ENCODE data around the gene DNTT.
A peak's percentile ranks its signal among the peaks of the same experiment; 100 is the strongest.

Gene DNTT

GRCh38 chr10:96325719-96326373, 21.6 kb downstream of the DNTT start:
- no peaks in the 10 kb centered on the region for H3K36me3 ChIP-seq (ENCODE audit: control insufficient read depth, insufficient read depth, low read length)
- H3K4me3 ChIP-seq (replicated peaks; ENCODE audit: low read depth, low read length) = no peak overlapping the region
- no peaks in the 10 kb centered on the region for H3K27me3 ChIP-seq (replicated peaks; ENCODE audit: control insufficient read depth, insufficient read depth, low read length)
- peak; percentile 43 for DNase-seq (ENCODE audit: extremely low read depth, insufficient read length)
- TF ChIP-seq CTCF (IDR thresholded peaks at IDR 0.05; ENCODE audit: insufficient read depth, low read length, poor library complexity, severe bottlenecking) = no peak

GRCh38 chr10:96327462-96327861, 23.2 kb downstream of the DNTT start:
- no peak for DNase-seq (ENCODE audit: extremely low read depth, insufficient read length)
- TF ChIP-seq CTCF (IDR thresholded peaks at IDR 0.05; ENCODE audit: insufficient read depth, low read length, poor library complexity, severe bottlenecking) = no peak
- H3K27me3 ChIP-seq (replicated peaks; ENCODE audit: control insufficient read depth, insufficient read depth, low read length) = no peaks in the 10 kb centered on the region
- no peak overlapping the region for H3K4me3 ChIP-seq (replicated peaks; ENCODE audit: low read depth, low read length)
- no peaks in the 10 kb centered on the region for H3K36me3 ChIP-seq (ENCODE audit: control insufficient read depth, insufficient read depth, low read length)

GRCh38 chr10:96333101-96333500, 28.9 kb downstream of the DNTT start:
- Histone ChIP-seq H3K36me3 (ENCODE audit: control insufficient read depth, insufficient read depth, low read length) (no peaks in the 10 kb centered on the region), H3K27me3 (replicated peaks; ENCODE audit: control insufficient read depth, insufficient read depth, low read length) (no peaks in the 10 kb centered on the region), H3K4me3 (replicated peaks; ENCODE audit: low read depth, low read length) (no peak overlapping the region)
- DNase-seq (ENCODE audit: extremely low read depth, insufficient read length) = no peak
- TF ChIP-seq CTCF (IDR thresholded peaks at IDR 0.05; ENCODE audit: insufficient read depth, low read length, poor library complexity, severe bottlenecking) = no peak

- no peaks in the 10 kb centered on the region for H3K36me3 ChIP-seq (ENCODE audit: control insufficient read depth, insufficient read depth, low read length)
- TF ChIP-seq CTCF (IDR thresholded peaks at IDR 0.05; ENCODE audit: insufficient read depth, low read length, poor library complexity, severe bottlenecking) = peak; percentile 74
- no peak overlapping the region for H3K4me3 ChIP-seq (replicated peaks; ENCODE audit: low read depth, low read length)
- H3K27me3 ChIP-seq (replicated peaks; ENCODE audit: control insufficient read depth, insufficient read depth, low read length) = no peaks in the 10 kb centered on the region
- no peak for DNase-seq (ENCODE audit: extremely low read depth, insufficient read length)
Measured at GRCh38 chr10:96334616-96335526, 30.6 kb downstream of the DNTT start.

- no peak for TF ChIP-seq CTCF (IDR thresholded peaks at IDR 0.05; ENCODE audit: insufficient read depth, low read length, poor library complexity, severe bottlenecking)
- DNase-seq (ENCODE audit: extremely low read depth, insufficient read length) = no peak
- Histone ChIP-seq H3K36me3 (ENCODE audit: control insufficient read depth, insufficient read depth, low read length) (no peaks in the 10 kb centered on the region), H3K4me3 (replicated peaks; ENCODE audit: low read depth, low read length) (no peak overlapping the region), H3K27me3 (replicated peaks; ENCODE audit: control insufficient read depth, insufficient read depth, low read length) (no peaks in the 10 kb centered on the region)
Measured at GRCh38 chr10:96337106-96337505, 32.9 kb downstream of the DNTT start.

Measured in GM06990 (cell line).